ENCODE measurements around the gene SLCO2A1.

Gene SLCO2A1

GRCh38 chr3:134018850-134019249, 10.9 kb downstream of the SLCO2A1 start:
- no peak overlapping the region for H3K4me3 Mint-ChIP-seq
- no peak for DNase-seq (ENCODE audit: low spot score in 2 of 2)
- H3K4me1 Mint-ChIP-seq, result no peaks in the 10 kb centered on the region
- peaks cover 22% of the 10 kb centered on the region for H3K27me3 Mint-ChIP-seq
- H3K36me3 Mint-ChIP-seq (ENCODE audit: insufficient read depth), result peaks cover 1% of the 10 kb centered on the region
- no peaks in the 10 kb centered on the region for H3K9me3 Mint-ChIP-seq
- no peak overlapping the region for H3K27ac Mint-ChIP-seq (ENCODE audit: low read depth)
- no peak for ATAC-seq (replicated peaks; ENCODE audit: extremely low read depth, poor library complexity, severe bottlenecking)

GRCh38 chr3:134018406-134018805, 11.3 kb downstream of the SLCO2A1 start:
- Mint-ChIP-seq H3K4me1 (no peaks in the 10 kb centered on the region), H3K4me3 (no peak overlapping the region), H3K36me3 (ENCODE audit: insufficient read depth) (peaks cover 1% of the 10 kb centered on the region), H3K27me3 (peaks cover 22% of the 10 kb centered on the region), H3K9me3 (no peaks in the 10 kb centered on the region), H3K27ac (ENCODE audit: low read depth) (no peak overlapping the region)
- DNase-seq (ENCODE audit: low spot score in 2 of 2), result no peak
- no peak for ATAC-seq (replicated peaks; ENCODE audit: extremely low read depth, poor library complexity, severe bottlenecking)

- Mint-ChIP-seq H3K27ac (ENCODE audit: low read depth) (no peak overlapping the region), H3K4me1 (no peaks in the 10 kb centered on the region), H3K36me3 (ENCODE audit: insufficient read depth) (peaks cover 1% of the 10 kb centered on the region), H3K9me3 (no peaks in the 10 kb centered on the region), H3K27me3 (peaks cover 22% of the 10 kb centered on the region), H3K4me3 (no peak overlapping the region)
- no peak for ATAC-seq (replicated peaks; ENCODE audit: extremely low read depth, poor library complexity, severe bottlenecking)
- DNase-seq (ENCODE audit: low spot score in 2 of 2), result no peak
Measured at GRCh38 chr3:134017490-134017889, 12.2 kb downstream of the SLCO2A1 start.

GRCh38 chr3:134014270-134014669, 15.5 kb downstream of the SLCO2A1 start:
- peaks cover 36% of the 10 kb centered on the region for H3K27me3 Mint-ChIP-seq
- H3K36me3 Mint-ChIP-seq (ENCODE audit: insufficient read depth), result peaks cover 1% of the 10 kb centered on the region
- H3K4me3 Mint-ChIP-seq, result no peak overlapping the region
- DNase-seq (ENCODE audit: low spot score in 2 of 2) (no peak), ATAC-seq (replicated peaks; ENCODE audit: extremely low read depth, poor library complexity, severe bottlenecking) (no peak)
- H3K4me1 Mint-ChIP-seq, result no peaks in the 10 kb centered on the region
- no peak overlapping the region for H3K27ac Mint-ChIP-seq (ENCODE audit: low read depth)
- no peaks in the 10 kb centered on the region for H3K9me3 Mint-ChIP-seq

- H3K9me3 Mint-ChIP-seq, result no peaks in the 10 kb centered on the region
- no peak overlapping the region for H3K4me3 Mint-ChIP-seq
- H3K36me3 Mint-ChIP-seq (ENCODE audit: insufficient read depth), result peaks cover 1% of the 10 kb centered on the region
- peaks cover 46% of the 10 kb centered on the region for H3K27me3 Mint-ChIP-seq
- no peak for ATAC-seq (replicated peaks; ENCODE audit: extremely low read depth, poor library complexity, severe bottlenecking)
- H3K4me1 Mint-ChIP-seq, result no peaks in the 10 kb centered on the region
- no peak for DNase-seq (ENCODE audit: low spot score in 2 of 2)
- H3K27ac Mint-ChIP-seq (ENCODE audit: low read depth), result no peak overlapping the region
Measured at GRCh38 chr3:134013280-134013679, 16.4 kb downstream of the SLCO2A1 start.

GRCh38 chr3:134009345-134010000, 20.3 kb downstream of the SLCO2A1 start:
- Mint-ChIP-seq H3K9me3 (no peaks in the 10 kb centered on the region), H3K4me1 (no peaks in the 10 kb centered on the region), H3K36me3 (ENCODE audit: insufficient read depth) (no peaks in the 10 kb centered on the region), H3K27me3 (peaks cover 59% of the 10 kb centered on the region), H3K27ac (ENCODE audit: low read depth) (no peak overlapping the region), H3K4me3 (no peak overlapping the region)
- no peak for ATAC-seq (replicated peaks; ENCODE audit: extremely low read depth, poor library complexity, severe bottlenecking)
- no peak for DNase-seq (ENCODE audit: low spot score in 2 of 2)

- no peaks in the 10 kb centered on the region for H3K36me3 Mint-ChIP-seq (ENCODE audit: insufficient read depth)
- H3K4me1 Mint-ChIP-seq, result no peaks in the 10 kb centered on the region
- H3K4me3 Mint-ChIP-seq, result no peak overlapping the region
- peaks cover 56% of the 10 kb centered on the region for H3K27me3 Mint-ChIP-seq
- ATAC-seq (replicated peaks; ENCODE audit: extremely low read depth, poor library complexity, severe bottlenecking) (no peak), DNase-seq (ENCODE audit: low spot score in 2 of 2) (no peak)
- H3K9me3 Mint-ChIP-seq, result no peaks in the 10 kb centered on the region
- H3K27ac Mint-ChIP-seq (ENCODE audit: low read depth), result no peak overlapping the region
Measured at GRCh38 chr3:134008630-134009156, 21.0 kb downstream of the SLCO2A1 start.

- ATAC-seq (replicated peaks; ENCODE audit: extremely low read depth, poor library complexity, severe bottlenecking) (no peak), DNase-seq (ENCODE audit: low spot score in 2 of 2) (no peak)
- H3K27me3 Mint-ChIP-seq, result peaks cover 56% of the 10 kb centered on the region
- no peaks in the 10 kb centered on the region for H3K9me3 Mint-ChIP-seq
- no peak overlapping the region for H3K4me3 Mint-ChIP-seq
- no peak overlapping the region for H3K27ac Mint-ChIP-seq (ENCODE audit: low read depth)
- H3K4me1 Mint-ChIP-seq, result no peaks in the 10 kb centered on the region
- H3K36me3 Mint-ChIP-seq (ENCODE audit: insufficient read depth), result no peaks in the 10 kb centered on the region
Measured at GRCh38 chr3:134007819-134008218, 21.9 kb downstream of the SLCO2A1 start.

GRCh38 chr3:134004841-134005240, 24.9 kb downstream of the SLCO2A1 start:
- peaks cover 48% of the 10 kb centered on the region for H3K27me3 Mint-ChIP-seq
- no peak overlapping the region for H3K4me3 Mint-ChIP-seq
- ATAC-seq (replicated peaks; ENCODE audit: extremely low read depth, poor library complexity, severe bottlenecking) (no peak), DNase-seq (ENCODE audit: low spot score in 2 of 2) (no peak)
- H3K36me3 Mint-ChIP-seq (ENCODE audit: insufficient read depth), result no peaks in the 10 kb centered on the region
- H3K9me3 Mint-ChIP-seq, result no peaks in the 10 kb centered on the region
- H3K27ac Mint-ChIP-seq (ENCODE audit: low read depth), result no peak overlapping the region
- no peaks in the 10 kb centered on the region for H3K4me1 Mint-ChIP-seq

- no peaks in the 10 kb centered on the region for H3K4me1 Mint-ChIP-seq
- no peak for ATAC-seq (replicated peaks; ENCODE audit: extremely low read depth, poor library complexity, severe bottlenecking)
- H3K36me3 Mint-ChIP-seq (ENCODE audit: insufficient read depth), result no peaks in the 10 kb centered on the region
- H3K4me3 Mint-ChIP-seq, result no peak overlapping the region
- no peak for DNase-seq (ENCODE audit: low spot score in 2 of 2)
- H3K27me3 Mint-ChIP-seq, result peaks cover 48% of the 10 kb centered on the region
- H3K9me3 Mint-ChIP-seq, result no peaks in the 10 kb centered on the region
- H3K27ac Mint-ChIP-seq (ENCODE audit: low read depth), result no peak overlapping the region
Measured at GRCh38 chr3:134003066-134003465, 26.7 kb downstream of the SLCO2A1 start.

- Mint-ChIP-seq H3K27me3 (peaks cover 46% of the 10 kb centered on the region), H3K4me3 (no peak overlapping the region), H3K27ac (ENCODE audit: low read depth) (no peak overlapping the region), H3K4me1 (no peaks in the 10 kb centered on the region), H3K36me3 (ENCODE audit: insufficient read depth) (no peaks in the 10 kb centered on the region), H3K9me3 (no peaks in the 10 kb centered on the region)
- DNase-seq (ENCODE audit: low spot score in 2 of 2), result no peak
- no peak for ATAC-seq (replicated peaks; ENCODE audit: extremely low read depth, poor library complexity, severe bottlenecking)
Measured at GRCh38 chr3:134002306-134002705, 27.4 kb downstream of the SLCO2A1 start.

- H3K27me3 Mint-ChIP-seq, result peaks cover 36% of the 10 kb centered on the region
- no peaks in the 10 kb centered on the region for H3K9me3 Mint-ChIP-seq
- no peaks in the 10 kb centered on the region for H3K36me3 Mint-ChIP-seq (ENCODE audit: insufficient read depth)
- no peak overlapping the region for H3K4me3 Mint-ChIP-seq
- ATAC-seq (replicated peaks; ENCODE audit: extremely low read depth, poor library complexity, severe bottlenecking) (no peak), DNase-seq (ENCODE audit: low spot score in 2 of 2) (no peak)
- no peaks in the 10 kb centered on the region for H3K4me1 Mint-ChIP-seq
- H3K27ac Mint-ChIP-seq (ENCODE audit: low read depth), result no peak overlapping the region
Measured at GRCh38 chr3:134001251-134001650, 28.5 kb downstream of the SLCO2A1 start.

- H3K27me3 Mint-ChIP-seq, result peaks cover 37% of the 10 kb centered on the region
- DNase-seq (ENCODE audit: low spot score in 2 of 2) (no peak), ATAC-seq (replicated peaks; ENCODE audit: extremely low read depth, poor library complexity, severe bottlenecking) (no peak)
- no peaks in the 10 kb centered on the region for H3K36me3 Mint-ChIP-seq (ENCODE audit: insufficient read depth)
- H3K4me1 Mint-ChIP-seq, result no peaks in the 10 kb centered on the region
- no peak overlapping the region for H3K4me3 Mint-ChIP-seq
- H3K9me3 Mint-ChIP-seq, result no peaks in the 10 kb centered on the region
- no peak overlapping the region for H3K27ac Mint-ChIP-seq (ENCODE audit: low read depth)
Measured at GRCh38 chr3:133999891-134000685, 29.6 kb downstream of the SLCO2A1 start.

All from central memory CD8-positive, alpha-beta T cell (primary cell).